Measurements from ENCODE around the gene ANAPC2.
A peak's percentile ranks its signal among the peaks of the same experiment; 100 is the strongest.
"Not testable (repeated sequence)": the region's sequence is repeated elsewhere in the genome, so short reads cannot be mapped to it uniquely, and the experiment has no call there.

ANAPC2 gene

DNA sequence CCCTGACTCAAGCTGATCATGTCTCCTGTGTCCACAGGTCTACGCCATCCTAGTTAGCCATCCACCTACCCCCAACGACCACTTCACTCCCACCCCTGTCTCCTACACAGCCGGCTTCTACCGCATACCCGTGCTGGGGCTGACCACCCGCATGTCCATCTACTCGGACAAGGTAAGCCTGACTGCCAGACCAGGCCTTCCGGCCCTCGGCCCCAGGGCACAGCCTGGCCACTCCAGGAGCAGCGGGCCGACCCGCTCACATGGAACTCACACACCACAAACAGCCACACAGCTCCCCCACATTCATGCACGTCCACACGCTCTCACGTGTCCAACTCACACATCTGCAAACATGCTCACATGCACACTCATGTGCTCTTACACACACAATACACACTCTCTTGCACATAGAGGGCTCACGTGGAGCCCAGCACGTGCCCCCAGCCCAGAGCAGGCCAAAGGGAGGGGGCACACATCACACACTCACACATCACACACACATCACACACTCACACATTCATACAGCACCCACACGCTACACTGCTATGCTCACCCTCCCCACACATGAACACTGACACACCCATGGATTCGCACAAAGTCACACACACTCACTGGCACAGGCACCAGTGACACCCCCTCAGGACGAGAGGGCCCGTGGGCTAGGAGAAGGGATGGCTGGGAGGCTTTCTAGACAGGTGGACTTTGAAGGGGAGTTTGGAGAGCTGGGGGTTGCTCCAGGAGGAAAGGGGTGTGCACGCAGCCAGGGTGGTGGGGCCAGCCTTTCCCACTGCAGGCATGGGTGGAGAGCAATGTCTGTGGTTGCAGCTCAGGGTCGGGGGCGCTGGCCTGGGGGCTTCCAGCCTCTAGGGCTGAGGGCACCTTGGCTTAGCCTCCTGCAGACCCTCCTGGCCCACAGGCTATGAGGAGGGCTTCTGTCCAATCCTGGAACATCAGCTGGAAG is 46.1 kb downstream of the ANAPC2 start:
- DNase-seq = no peak

GRCh38 chr9:137141050-137141810 is 47.1 kb downstream of the ANAPC2 start:
- no peak for DNase-seq

GRCh38 chr9:137140151-137141012 is 48.0 kb downstream of the ANAPC2 start:
- no peak for DNase-seq

GRCh38 chr9:137139468-137140150 is 48.8 kb downstream of the ANAPC2 start:
- no peak for DNase-seq

DNA sequence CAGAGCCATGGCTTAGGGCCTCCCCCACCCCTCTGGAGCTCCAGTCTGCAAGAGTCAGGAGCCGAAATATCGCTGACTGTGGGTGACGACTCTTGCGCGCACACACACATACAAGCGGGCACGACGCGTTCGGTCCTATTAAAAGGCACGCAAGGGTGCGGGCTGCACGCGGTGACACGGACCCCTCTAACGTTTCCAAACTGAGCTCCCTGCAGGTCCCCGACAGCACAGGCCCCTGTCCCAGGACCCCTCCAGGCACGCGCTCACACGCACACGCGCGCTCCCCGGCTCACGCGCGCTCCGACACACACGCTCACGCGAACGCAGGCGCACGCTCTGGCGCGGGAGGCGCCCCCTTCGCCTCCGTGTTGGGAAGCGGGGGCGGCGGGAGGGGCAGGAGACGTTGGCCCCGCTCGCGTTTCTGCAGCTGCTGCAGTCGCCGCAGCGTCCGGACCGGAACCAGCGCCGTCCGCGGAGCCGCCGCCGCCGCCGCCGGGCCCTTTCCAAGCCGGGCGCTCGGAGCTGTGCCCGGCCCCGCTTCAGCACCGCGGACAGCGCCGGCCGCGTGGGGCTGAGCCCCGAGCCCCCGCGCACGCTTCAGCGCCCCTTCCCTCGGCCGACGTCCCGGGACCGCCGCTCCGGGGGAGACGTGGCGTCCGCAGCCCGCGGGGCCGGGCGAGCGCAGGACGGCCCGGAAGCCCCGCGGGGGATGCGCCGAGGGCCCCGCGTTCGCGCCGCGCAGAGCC is 49.5 kb downstream of the ANAPC2 start, which contains the start of gene GRIN1:
Gene GRIN1, plus strand, starts transcription at position 433 of the 746 bp plus-strand sequence. CDS start 333 bp downstream, outside the sequence.
- peak; percentile 53 for DNase-seq

- no peak for DNase-seq
These were observed 50.2 kb downstream of the ANAPC2 start for GRCh38 chr9:137138058-137138721.

- no peak for DNase-seq
These were observed 51.3 kb downstream of the ANAPC2 start for GRCh38 chr9:137136881-137137607.

DNA sequence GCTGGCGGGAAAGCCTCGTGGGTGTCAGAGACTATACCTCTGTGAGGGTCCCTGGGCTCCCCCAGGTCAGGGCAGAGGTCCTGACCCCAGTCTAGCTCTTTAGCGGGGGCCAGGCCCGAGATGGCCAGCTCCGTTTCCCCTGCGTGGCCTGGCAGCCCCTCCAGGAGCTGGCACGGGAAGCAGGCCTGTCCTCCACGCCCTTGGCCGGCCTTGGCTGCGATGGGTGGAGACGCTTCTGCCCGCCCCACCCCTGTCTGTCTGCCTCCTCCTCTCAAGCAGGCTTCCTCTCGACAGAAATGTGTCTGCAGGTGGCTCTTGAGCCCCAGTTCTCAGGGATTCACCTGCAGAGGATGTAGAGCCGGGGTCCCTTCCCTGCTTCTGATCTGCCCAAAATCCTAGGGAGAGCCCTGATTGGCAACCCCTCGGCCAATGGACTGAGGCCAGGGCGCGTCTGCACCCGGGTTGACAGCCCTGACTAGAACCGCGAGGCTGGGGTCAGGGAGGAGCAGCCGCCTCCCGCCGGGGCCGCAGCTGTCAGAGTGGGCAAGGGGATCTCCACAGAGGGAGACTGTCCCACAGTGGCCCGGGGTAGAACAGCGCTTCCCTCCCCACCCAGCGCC is 52.0 kb downstream of the ANAPC2 start:
- DNase-seq = no peak

DNA sequence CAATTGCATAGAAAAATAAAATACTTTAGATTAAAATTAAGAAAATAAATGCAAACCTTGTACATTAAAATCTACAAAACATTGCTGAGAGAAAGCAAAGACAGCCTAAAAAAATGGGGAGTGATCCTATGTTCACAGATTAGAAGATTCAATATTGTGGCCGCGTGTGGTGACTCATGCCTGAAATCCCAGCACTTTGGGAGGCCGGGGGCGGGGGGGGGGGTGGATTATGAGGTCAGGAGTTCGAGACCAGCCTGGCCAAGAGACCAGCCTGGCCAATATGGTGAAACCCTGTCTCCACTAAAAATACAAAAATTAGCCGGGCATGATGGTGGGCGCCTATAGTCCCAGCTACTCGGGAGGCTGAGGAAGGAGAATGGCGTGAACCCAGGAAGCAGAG is 53.2 kb downstream of the ANAPC2 start:
- not testable (repeated sequence) for DNase-seq

- no peak for DNase-seq
These were observed 54.2 kb downstream of the ANAPC2 start for GRCh38 chr9:137134191-137134590.

- no peak for DNase-seq
These were observed 58.1 kb downstream of the ANAPC2 start for GRCh38 chr9:137130176-137130755.

- DNase-seq = peak; percentile 93
These were observed 58.7 kb downstream of the ANAPC2 start for GRCh38 chr9:137129456-137130175.

GRCh38 chr9:137128862-137129455 is 59.4 kb downstream of the ANAPC2 start:
- no peak for DNase-seq

- DNase-seq = peak; percentile 27
These were observed 60.0 kb downstream of the ANAPC2 start for GRCh38 chr9:137128158-137128861.

DNA sequence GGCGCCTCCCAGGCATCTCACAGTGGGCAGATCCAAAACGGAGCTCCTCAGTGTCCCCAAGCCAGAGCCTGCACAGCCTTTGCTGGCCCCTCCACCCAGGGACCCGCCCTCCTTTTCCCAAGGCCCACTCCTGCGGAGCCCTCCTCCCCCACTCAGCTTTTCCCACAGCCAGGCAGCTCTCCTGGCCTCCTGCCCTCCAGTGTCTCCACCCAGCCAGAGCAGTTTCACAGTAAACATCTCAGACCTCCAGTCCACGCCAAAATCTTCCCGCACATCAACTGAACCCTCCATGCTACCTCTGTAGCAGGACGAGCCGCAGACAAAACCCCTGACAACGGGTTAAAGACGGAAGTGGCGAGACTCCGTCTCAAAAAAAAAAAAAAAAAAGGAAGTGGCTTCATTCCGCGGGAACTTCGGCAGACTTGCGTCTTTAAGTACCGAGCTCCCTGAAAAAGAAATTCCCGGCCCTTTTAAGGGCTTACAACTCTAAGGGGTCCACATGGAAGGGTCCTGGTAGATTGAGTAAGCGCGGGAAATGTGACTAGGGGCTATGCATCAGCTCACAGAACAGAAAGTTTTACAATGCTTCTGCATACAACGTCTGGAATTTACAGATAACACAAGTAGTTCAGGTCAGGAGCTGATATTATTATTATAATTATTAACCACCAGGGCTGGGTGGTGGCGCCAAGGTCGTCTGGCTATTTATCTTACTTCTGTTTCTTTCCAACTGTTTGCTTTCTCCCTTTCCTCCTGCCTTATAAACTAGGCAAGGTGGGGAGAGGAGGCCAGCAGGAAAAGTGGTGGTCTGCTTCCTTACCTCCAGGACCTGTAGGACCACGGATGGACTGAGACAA is 60.8 kb downstream of the ANAPC2 start:
- peak; percentile 60 for DNase-seq

DNA sequence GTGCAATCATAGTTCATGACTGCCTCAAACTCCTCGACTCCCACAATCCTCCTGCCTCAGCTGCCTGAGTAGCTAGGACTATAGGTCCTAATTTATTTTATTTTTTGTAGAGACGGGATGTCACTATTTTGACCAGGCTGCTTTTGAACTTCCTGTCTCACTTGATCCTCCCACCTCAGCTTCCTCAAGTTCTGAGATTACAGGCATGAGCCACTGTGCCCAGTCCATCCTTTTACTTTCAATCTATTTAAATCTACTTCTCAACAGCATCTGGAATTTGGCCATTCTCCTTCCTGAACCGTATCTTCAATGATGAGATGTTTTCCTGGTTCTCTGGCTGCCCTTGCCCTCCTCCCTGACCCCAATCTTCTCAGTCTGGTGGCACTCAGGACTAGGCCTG is 61.6 kb downstream of the ANAPC2 start:
- no peak for DNase-seq

Data from CD4-positive, alpha-beta T cell treated with Interleukin-17A for 4 hours (primary cell).